AG20443 (cell line): Measurements from ENCODE around the gene NAP1L4.
"Not testable (repeated sequence)": the region's sequence is repeated elsewhere in the genome, so short reads cannot be mapped to it uniquely, and the experiment has no call there.

Source experiments
- DNase-seq: peaks from one replicate; pipeline ENCODE4 v3.0.0; 2012; ENCODE audit warnings: low spot score, mixed read lengths

NAP1L4 gene

DNA sequence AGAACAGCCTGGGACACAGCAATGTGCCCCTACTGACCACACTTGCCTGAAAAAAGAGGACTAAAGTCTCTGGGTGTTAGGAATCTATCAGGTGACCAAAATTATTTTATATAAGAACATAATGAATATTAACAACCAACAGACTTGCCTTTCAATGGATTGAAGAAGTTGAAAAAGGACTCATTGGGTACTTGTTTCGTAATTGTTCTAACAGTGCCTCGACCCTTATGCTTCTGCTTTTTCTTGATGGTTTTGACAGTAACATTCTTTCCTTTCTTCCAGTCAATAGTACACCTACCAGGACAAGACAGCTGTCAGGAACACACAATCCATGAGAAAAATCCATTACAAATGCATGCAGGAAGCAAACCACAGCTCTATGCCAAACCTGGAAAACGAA is 33.9 kb downstream of the NAP1L4 start:
- DNase-seq: no peak

DNA sequence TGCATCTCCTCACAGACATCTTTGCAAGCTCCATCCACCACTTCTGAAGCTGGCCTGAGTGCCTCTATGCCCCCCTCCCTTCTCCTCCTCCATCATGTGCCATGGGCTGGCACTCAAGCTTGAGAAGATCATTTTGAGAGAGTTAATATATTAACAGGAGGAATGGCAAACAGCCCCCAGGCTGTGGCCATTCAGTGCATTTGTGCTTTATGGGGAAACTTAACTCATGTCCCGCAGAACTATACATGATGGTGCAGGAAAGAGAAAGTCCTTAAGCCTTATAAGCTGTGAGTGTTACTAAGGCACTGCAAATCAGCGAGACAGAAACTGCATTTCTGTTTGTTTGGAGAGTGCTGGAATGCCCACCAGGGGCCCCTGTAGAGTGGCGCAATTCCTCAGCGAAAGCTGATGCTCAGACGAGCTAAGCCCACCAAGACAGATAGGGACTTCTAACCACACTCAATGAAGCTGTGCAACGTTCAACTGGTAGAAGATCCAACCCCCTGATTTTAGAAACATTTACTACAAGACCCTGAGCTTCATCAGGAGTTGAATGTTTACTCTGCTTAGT is 36.1 kb downstream of the NAP1L4 start:
- no peak for DNase-seq

DNA sequence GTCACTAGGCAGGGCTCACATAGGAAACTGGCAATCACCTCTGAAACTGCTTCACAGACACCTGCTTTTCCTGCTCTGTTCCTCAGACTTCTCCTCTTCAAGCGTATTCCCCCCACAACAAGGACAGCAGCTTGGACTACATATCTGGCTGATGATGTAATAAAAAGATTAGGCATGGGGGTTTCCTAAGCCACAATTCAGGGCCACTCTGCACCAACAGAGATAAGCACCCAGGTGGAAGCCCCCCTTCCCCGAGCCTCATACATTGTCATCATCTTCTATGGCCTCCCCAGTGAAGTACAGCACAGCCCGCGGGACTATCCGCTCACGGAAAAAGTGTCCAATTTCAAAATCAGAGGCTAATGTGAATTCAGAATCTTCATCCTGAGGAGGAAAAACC is 37.9 kb downstream of the NAP1L4 start:
- DNase-seq: no peak

DNA sequence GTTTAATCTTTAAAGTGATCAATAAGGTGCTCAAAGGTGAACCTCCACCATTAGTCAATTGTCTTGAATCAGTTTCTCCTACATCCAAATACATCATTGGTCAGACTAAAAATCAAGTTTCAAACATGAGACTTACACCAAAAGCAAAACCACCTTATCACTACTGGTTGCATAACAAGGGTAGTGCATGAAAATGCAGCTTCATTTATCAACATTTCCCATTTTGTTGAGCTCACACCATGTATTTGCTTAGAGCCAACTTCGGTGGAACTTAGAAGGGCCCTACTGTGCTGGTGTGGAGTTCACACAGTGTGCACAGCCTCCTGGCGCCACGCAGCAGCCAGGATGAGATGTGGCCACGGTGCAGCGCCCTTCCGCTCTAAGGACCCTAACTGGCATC is 39.8 kb downstream of the NAP1L4 start:
- DNase-seq: no peak

DNA sequence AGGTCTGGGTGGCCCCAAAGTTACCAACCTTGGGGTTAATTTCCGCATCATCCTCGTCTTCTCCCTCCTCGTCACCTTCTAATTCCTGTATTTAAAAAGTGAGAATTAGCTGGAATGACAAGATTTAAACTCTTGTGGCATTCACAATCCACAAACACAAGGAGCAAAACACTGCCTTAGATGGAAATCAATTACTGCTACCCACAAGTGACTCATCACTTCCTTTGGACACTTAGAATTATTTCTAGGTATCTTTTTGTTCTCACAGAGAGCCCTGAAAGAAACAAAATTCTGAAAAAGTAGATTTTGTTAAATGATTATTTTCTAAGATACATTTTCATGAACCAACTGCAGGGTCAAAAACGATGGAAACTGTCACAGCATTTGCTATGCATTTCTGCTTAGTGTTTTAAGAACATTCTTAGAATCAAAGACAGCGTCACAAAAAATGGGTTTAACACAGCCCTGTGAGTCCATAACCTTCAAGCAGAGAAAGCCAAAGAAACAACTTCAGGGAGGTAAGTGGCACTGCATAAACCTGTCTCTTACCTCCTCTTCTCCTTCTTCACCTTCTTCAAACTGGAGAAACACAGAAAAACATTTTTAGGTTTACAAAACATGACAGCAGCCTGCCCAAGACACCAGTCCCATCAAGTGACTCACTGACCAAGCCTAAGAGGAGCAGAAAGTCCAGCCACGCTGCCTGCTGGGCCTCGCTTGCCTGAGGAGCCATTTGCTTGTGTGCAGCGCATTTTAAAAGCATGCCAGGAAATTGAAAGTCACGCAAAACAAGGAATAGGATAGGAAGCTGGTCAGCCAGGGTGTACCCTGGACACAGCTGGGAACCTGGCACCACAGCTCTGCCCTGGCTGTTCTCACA is 40.7 kb downstream of the NAP1L4 start:
- DNase-seq: peak; percentile 65

DNA sequence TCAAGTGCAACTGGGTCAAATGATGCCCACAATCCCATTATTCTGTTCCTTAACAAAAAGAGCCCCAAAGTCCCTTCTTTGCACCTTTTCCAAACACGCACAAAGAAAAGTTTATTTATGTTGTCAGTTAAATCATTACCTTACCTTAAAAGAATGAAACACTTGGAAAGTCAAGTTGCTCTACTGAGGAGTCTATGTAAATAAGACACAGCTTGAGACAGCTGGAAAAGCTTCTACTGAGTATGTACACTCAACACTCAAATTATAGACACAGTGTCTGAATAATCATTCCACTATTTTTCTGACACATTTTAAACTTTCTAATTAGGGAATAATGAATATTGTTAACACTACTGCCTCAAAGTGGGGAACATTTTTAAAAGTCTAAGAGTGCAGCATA is 41.3 kb downstream of the NAP1L4 start:
- DNase-seq: no peak

DNA sequence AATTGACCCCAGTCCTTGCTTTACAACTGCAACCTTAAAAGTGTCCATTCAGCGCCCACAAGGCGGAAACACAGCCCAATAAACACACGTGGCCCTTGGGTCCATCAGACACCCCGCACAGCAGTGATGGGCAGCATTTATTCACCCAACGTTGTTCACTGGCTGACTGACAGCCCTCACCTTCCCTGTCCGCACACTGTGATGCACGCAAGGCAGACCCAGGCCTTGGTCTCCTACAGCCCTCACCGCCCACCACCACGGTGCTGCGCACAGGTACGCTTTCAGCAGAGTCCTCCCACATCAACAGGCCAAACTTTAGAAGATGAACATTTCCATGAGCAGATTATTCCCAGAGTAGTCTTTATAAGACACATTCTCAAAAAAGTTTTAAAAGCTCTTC is 42.2 kb downstream of the NAP1L4 start:
- no peak for DNase-seq

DNA sequence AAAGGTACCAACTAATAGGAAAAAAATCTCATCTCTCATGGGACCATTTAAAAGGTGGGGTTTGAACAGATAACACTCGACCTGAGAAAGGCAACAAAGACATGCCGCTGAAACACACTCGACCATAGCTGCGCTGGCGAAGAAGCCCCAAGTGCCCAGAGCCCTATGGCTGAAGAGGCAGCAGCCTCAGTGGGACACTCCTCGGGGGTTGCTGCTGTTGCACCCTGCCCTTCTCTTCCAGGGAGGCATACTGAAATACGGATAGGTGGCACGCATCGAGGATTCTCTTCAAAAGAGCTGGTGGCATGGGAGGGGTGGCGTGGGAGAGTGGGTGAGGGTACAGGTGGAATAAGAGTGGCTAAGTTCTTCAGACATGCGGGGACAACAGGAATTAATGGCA is 44.4 kb downstream of the NAP1L4 start:
- no peak for DNase-seq

DNA sequence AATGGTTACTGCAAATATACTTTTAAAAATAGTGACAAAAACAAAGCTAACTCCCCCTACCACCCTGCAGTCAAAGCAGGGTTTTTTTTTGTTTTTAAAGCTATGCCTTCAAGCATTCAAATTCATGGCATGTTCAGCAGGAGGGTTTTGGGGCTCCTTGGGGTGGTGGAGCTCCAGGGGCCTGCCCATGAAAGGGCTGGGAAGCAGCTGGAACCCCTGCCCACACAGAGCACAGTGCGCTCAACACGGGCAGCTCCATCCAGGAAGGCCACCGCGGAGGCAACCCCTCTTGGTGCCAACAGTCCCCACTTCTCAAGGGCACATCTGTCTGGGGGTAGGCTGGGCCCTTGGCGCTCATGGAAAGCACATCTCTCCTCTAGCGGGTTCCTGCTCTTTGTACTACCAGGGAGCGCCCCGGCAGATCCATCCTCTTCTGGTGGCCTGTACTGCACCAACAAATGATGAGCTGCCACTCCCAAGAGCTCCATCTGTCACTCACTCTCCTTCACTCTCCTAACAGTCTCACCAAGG is 46.3 kb downstream of the NAP1L4 start:
- no peak for DNase-seq

DNA sequence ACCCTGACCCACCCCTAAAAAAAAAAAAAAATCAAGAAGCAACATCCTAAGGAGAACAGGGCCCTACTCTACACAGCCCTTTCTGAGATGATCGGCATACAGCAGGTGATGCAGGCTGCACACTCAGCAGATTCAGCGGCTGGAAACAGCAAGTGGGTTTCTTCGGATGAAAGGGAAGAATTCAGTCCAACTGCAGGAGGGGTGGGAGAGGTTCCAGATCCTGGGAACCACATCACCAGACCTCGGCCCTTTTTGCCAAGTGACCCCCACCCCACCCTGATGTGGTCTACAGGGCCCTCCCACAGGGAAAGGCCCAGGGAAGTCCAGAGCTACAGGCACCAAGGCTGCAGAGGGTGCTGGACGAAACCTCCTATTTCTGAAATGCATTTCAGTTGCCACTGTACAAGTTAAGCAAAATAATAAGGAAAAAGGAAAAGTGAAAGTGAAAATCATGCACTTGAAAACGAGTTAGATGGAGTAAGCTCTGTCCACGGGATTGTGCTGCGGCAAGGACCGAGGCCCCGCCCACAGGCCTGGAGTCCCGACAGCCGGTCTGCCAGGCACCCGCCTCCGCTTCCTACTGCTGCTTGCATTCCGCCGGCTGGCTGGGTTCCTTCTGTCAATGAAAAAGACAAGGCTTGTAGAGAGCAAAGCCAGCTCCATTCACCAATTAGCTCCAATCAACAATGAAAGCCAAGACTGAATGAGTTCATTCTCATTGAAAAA is 46.9 kb downstream of the NAP1L4 start:
- peak; percentile 95 for DNase-seq

DNA sequence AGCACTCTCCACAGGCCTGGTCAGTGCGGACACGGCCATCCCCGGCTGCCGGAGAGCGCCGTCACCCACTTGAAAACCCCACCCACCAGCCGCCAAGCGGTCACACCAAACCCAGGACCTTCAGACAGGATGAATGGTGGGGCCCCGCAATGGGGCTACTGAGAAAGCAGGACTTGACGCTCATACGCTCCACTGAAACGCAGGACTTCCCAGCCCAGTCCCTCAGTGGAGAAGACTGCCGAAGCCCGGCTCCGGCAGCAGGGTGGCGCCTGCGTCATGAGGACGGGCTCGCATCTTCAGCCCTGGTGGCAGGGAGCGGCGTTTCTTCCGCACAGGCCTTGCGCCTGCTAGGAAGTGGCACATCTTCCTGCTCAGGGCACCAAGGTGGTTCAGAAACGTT is 47.6 kb downstream of the NAP1L4 start:
- DNase-seq: no peak

DNA sequence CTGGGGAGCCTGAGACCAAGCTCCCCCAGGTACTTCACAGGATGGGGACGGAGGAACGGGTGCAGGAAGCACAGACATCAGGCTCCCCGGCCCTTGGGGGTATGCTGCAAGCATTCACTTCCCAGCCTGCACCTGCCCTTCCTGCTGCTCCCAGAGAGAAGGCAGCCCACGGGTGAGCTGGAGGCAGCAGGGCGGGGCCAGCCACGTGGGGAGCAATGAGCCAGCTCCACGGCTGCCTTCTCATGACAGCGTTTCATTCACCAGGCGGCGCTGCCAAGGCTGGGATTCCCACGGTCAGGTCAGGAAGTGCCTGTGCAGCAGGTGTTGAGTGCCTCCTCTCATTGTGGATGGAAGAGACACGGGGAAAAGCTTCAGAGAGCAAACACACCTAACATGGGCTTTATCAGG is 48.4 kb downstream of the NAP1L4 start:
- DNase-seq: no peak

DNA sequence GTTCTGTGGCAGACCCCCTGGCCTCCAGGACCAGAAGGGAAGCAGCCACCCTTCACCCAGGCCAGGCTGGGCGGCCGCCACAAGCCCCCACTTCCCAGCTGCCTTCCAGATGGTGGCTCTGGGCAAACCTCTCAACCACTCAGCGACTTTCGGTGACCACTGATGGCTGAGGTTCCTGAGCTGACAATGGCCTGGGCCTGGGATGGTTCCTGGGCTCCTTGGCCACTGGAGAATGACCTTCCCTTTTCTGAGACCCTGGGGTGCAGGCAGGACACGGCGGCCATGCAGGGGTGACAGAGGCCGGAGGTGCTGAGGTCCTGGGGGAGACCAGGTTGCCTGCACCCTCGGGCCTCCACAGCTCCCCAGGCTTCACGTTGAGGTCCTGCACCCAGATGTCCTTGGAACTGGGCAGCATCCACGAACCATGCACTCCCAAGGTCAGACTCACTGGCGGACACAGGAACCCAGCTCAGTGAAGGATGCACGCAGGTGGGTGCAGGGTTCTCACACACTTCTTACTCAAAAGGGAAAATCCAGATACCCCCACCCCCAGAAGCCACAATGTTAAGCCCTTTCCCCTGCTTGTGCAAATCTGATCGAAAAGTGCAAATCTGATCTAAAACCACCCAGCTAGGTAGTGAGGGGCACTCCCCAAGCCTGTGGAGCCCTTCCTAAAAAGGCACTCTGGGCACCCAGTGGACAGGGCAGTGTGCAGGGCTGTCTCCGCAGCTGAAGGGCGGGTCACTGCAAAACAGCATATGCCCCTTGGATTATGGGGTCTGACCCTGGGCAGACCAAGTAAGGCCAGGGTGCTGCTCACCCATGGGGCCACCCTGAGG is 49.0 kb downstream of the NAP1L4 start:
- DNase-seq: no peak

DNA sequence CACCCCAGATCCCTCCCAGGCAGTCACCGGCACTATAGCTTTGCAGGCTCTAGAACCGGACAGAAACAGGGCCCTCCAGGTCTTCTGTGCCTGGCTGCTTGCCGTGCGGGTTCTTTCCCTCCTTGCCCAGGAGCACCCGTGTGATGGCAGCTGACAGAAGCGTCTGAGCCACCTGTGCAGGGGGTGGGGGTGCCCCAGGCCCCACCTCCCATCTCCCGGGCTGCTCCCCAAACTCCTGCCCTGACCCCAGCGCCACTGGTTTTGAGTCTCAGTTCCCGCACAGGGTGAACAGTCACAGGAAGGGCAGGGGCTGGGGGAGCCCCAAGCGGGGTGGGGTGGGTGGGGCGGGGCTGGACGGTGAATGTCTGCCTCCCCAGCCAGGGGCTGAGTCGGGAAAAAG is 49.7 kb downstream of the NAP1L4 start:
- no peak for DNase-seq

DNA sequence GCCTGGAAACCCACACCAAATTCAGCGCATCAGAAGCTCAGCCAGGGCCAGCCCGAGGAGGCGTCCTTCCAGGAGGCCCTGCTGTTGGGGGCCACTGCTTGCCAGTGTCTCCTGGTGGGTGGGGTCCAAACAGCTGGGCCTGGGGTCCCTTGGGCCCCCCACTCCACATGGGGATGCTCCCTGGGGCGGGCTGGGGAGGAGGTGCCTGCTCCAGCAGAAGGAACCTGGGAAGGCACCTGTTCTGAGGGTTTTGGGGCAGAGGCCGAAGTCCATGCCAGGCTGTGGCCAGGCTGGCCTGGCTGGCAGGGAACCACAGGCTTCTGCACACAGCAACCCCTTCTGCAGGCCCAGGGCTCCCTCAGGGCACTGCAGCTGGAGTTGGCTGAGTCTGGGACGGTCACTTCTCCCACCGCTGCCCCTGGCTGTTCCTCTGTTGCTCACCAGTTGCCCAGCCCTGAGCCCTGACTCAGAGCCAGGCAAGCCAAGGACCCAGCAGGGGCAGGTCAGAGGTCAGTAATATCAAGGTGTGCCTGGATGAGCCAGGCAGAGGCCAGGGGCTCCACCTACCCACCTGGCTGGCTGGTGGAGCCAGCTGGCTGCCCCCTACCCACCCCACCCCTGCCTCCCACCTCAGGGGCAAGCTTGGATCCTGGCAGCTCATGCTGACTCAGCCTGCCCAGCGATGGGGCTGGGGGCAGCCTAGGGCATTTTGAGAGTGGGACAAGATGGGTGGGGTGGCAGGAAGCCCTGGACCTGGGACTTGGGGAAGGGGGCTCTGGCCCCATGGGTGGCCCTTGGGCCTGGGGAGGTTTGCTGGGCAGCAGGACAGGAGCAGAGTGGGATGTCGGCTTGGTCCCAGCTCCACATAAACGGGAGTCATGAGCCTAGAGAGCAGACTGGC is 51.0 kb downstream of the NAP1L4 start:
- DNase-seq: no peak

DNA sequence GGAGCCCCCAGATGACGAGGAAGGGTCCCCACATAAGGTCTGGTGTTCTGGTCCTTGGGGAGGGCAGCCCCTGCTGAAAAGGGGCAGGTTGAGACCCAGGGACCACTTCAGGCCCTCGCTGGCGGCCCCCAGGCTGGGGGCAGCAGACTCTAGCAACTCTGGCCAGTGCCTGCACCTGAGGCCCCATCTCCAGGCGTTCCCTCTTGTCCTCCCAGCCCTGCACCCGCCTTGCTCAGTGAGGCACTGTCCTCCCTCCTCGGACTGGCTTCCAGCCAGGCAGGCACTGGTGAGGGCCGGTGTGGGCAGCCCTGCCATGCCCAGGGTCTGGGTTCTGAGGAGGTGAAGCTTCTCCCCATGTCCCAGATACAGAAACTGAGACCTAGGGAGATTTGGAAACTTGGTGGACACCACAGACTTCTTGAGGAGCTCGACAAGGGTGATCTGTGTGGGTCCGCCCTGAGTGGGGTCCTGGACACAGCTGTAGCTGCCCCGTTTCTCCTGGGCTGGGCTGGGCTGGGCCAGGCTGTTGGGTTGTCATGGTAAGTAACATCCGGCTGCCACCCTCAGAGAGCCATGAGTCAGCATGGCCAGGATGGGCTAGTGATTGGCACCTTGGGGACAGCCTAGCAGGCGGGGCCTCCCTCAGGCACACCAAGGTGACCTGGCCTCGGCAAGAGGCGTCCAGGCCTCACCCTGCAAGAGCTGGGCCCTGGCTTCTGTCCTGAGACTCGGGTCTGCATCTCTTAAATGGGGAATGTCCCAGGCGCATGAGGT is 51.8 kb downstream of the NAP1L4 start:
- DNase-seq: peak; percentile 76

DNA sequence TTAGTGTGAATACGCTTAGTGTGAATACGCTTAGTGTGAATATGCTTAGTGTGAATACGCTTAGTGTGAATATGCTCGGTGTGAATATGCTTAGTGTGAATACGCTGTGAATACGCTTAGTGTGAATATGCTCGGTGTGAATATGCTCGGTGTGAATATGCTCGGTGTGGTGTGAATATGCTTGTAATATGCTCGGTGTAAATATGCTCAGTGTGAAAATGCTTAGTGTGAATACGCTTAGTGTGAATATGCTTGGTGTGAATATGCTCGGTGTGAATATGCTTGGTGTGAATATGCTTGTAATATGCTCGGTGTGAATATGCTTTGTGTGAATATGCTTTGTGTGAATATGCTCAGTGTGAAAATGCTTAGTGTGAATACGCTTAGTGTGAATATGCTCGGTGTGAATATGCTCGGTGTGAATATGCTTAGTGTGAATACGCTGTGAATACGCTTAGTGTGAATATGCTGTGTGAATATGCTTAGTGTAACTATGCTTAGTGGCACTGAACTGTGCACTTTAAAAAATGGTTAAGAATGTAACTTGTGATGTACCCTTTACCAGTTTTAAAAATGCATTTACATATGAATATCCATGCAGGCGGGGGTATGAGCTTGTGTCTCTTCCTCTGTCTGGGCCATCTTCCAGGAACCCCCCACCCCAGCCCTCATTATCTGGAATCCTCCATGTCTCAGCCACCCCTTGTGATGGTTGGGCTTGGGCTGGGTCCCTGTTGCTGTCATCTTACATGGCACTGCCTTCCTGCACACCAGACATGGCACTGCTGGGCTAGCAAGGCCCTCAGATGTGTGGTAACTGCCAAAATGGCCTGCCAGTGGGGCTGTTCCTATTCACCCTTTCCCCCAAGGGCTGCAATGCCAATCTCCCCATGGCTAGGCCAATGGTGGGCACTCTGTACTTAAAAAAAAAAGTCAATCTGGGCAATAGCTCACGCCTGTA is 53.4 kb downstream of the NAP1L4 start:
- DNase-seq: not testable (repeated sequence)

DNA sequence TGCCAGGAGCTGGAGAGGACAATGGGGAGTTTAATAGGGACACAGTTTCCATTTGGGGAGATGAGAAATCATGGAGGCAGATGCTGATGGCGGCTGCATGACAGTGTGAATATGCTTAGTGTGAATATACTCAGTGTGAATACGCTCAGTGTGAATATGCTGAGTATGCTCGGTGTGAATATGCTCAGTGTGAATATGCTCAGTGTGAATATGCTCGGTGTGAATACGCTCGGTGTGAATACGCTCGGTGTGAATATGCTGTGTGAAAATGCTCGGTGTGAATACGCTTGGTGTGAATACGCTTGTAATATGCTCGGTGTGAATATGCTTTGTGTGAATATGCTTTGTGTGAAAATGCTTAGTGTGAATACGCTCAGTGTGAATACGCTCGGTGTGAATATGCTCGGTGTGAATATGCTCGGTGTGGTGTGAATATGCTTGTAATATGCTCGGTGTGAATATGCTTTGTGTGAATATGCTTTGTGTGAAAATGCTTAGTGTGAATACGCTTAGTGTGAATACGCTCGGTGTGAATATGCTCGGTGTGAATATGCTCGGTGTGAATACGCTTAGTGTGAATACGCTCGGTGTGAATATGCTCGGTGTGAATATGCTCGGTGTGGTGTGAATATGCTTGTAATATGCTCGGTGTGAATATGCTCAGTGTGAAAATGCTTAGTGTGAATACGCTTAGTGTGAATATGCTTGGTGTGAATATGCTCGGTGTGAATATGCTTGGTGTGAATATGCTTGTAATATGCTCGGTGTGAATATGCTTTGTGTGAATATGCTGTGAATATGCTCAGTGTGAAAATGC is 54.3 kb downstream of the NAP1L4 start:
- not testable (repeated sequence) for DNase-seq
